Panc1 (cell line): ENCODE data around the gene MAP2K5. TPM values are rescaled to one million over a fixed set of nuclear protein-coding genes. Genes with fewer than 3 reads are reported as not detected.

Source experiments
- ATAC-seq: fragments of 200-7000 bp; cut with Tn5 transposase; 2 replicates; pipeline ENCODE4 v1.9.1; 2020; ENCODE audit warnings: mild to moderate bottlenecking, moderate library complexity
- BruUV-seq: library from RNA; stranded (reverse); fragments of 400-500 nt; replicated peaks from 2 replicates; lab custom pipeline; 2021; lab: Mats Ljungman, UMichigan
- CTCF ChIA-PET: fragments of 300-600 bp; sonication (Branson Sonifier 250); formaldehyde crosslinking; loops from one replicate; lab custom pipeline; 2022; ENCODE audit warnings: antibody characterized with exemption; lab: Charles Lee
- POLR2A ChIA-PET: fragments of 300-600 bp; sonication (Branson Sonifier 250); formaldehyde crosslinking; loops from one replicate; lab custom pipeline; 2022; ENCODE audit warnings: antibody characterized with exemption; lab: Charles Lee
- DNase-seq: peaks from one replicate; pipeline ENCODE4 v3.0.0-alpha.2; 2010; ENCODE audit warnings: low read depth, low spot score
- H3K27ac ChIP-seq: 2 replicates; pipeline ENCODE4 v1.5.1; 2011; ENCODE audit warnings: mild to moderate bottlenecking, low read length, inconsistent platforms
- H3K27me3 ChIP-seq: fragments of 200-500 bp; sonication (Bioruptor generic); 2 replicates; pipeline ENCODE4 v1.6.0; 2014; ENCODE audit warnings: low read length, inconsistent platforms; ENCODE audit not compliant: control insufficient read depth, insufficient read depth
- H3K36me3 ChIP-seq: fragments of 200-500 bp; sonication (Bioruptor generic); 2 replicates; pipeline ENCODE4 v1.5.1; 2014; ENCODE audit warnings: inconsistent platforms, mild to moderate bottlenecking, low read length, moderate library complexity; ENCODE audit not compliant: control insufficient read depth, insufficient read depth
- H3K4me1 ChIP-seq: 2 replicates; pipeline ENCODE4 v1.5.1; 2011; ENCODE audit warnings: inconsistent platforms, mild to moderate bottlenecking, low read length, moderate library complexity; ENCODE audit not compliant: control insufficient read depth, insufficient read depth
- H3K4me3 ChIP-seq, 2 experiments: 2 replicates each; pipeline ENCODE4 v1.5.1; 2011 to 2012; ENCODE audit warnings: low read depth in 2 of 2, low read length in 2 of 2, mild to moderate bottlenecking in 2 of 2, inconsistent platforms in 1 of 2, moderate library complexity in 1 of 2
- H3K9me3 ChIP-seq: fragments of 200-500 bp; sonication (Bioruptor generic); 2 replicates; pipeline ENCODE4 v1.5.1; 2014; ENCODE audit warnings: low read depth, mild to moderate bottlenecking, inconsistent platforms, low read length, moderate library complexity; ENCODE audit not compliant: control insufficient read depth, insufficient read depth
- POLR2AphosphoS5 ChIP-seq: IDR thresholded peaks from 2 replicates; pipeline ENCODE4 v1.6.1; 2012; ENCODE audit warnings: mild to moderate bottlenecking, low read depth, low read length, moderate library complexity
- SIN3A ChIP-seq: IDR thresholded peaks from 2 replicates; pipeline ENCODE4 v1.6.1; 2012; ENCODE audit warnings: low read depth, mild to moderate bottlenecking, low read length, moderate library complexity, borderline replicate concordance; ENCODE audit not compliant: insufficient read depth
- TCF7L2 ChIP-seq: IDR thresholded peaks from 2 replicates; pipeline ENCODE4 v1.6.1; 2011; ENCODE audit warnings: mild to moderate bottlenecking, low read depth, low read length, inconsistent platforms
- in situ Hi-C: cut with HindIII; loops from 2 replicates; pipeline ENCODE4 v1.10.0; 2016; ENCODE audit warnings: low sequenced_read_pairs, low pct_unique_long_range_greater_than_20kb
- intact Hi-C: fragments of 100-400 bp; cut with micrococcal nuclease; formaldehyde crosslinking; loops from one replicate; pipeline ENCODE4 v1.10.0; 2022; ENCODE audit not compliant: unreplicated experiment
- total RNA-seq: library from RNA; stranded (reverse); gene quantifications from one replicate; pipeline ENCODE4 v1.2.1, GENCODE V29; 2021; ENCODE audit not compliant: unreplicated experiment
- TF ChIP-seq, protein P1 (sequence below), 2 experiments: IDR thresholded peaks; 2 replicates each; pipeline ENCODE4 v1.6.1; 2011 to 2012; ENCODE audit warnings: low read depth in 2 of 2, control low read depth in 1 of 2, low read length in 1 of 2, mild to moderate bottlenecking in 1 of 2, moderate library complexity in 1 of 2; ENCODE audit not compliant: insufficient read depth in 1 of 2
- TF ChIP-seq, protein P2 (sequence below): fragments of 450-650 bp; IDR thresholded peaks from 2 replicates; pipeline ENCODE4 v1.5.1; 2017; ENCODE audit warnings: mild to moderate bottlenecking

Gene MAP2K5
- total RNA-seq, 1 experiment from 2014 or later: 18.3 TPM

DNA sequence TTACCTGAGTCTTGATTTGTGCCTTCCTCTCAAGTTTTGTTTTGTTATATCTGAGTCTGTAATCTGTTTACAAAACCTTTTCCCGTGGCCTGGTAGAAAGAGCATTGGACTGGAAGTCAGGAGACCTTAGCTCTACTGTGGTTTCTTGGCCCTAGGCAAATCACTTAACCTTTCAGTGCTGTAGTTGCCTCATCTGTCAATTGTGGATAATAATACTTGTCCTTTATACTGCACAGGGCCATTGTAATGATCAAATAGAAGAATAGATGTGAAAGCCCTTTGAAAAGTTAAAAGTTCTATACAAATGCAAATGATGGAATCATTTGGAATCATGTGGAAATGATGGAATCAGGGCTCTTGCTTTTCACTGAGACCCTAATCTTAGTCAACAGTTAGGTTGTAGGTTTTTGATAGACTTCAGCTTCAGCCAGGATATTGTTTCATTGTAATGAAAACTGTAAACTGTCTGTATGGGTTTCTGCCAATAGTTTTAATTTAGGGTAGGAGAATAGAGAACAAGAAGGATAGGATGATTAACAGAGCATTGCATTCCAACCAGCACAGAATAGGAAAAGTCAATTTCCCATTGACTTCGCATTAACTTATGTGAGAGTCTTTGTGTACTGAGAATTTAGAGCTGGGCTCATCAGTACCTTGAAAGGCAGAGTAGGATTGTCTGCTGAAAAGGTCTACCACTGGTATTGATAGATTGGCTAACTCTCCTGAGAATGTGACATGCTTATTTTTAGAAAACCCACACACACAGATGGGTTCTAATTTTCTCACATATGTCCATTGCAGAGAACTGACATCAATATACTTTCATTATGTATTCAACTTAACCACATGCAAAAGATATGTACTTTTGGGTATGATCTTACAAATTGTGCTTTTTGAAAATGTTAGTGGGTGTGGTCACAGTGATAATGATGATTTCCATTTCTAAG, 21.8 kb downstream of the MAP2K5 start:
- TF ChIP-seq SIN3A: no peak
- TF ChIP-seq, protein P1, sequence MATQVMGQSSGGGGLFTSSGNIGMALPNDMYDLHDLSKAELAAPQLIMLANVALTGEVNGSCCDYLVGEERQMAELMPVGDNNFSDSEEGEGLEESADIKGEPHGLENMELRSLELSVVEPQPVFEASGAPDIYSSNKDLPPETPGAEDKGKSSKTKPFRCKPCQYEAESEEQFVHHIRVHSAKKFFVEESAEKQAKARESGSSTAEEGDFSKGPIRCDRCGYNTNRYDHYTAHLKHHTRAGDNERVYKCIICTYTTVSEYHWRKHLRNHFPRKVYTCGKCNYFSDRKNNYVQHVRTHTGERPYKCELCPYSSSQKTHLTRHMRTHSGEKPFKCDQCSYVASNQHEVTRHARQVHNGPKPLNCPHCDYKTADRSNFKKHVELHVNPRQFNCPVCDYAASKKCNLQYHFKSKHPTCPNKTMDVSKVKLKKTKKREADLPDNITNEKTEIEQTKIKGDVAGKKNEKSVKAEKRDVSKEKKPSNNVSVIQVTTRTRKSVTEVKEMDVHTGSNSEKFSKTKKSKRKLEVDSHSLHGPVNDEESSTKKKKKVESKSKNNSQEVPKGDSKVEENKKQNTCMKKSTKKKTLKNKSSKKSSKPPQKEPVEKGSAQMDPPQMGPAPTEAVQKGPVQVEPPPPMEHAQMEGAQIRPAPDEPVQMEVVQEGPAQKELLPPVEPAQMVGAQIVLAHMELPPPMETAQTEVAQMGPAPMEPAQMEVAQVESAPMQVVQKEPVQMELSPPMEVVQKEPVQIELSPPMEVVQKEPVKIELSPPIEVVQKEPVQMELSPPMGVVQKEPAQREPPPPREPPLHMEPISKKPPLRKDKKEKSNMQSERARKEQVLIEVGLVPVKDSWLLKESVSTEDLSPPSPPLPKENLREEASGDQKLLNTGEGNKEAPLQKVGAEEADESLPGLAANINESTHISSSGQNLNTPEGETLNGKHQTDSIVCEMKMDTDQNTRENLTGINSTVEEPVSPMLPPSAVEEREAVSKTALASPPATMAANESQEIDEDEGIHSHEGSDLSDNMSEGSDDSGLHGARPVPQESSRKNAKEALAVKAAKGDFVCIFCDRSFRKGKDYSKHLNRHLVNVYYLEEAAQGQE (IDR thresholded peaks at IDR 0.05; ENCODE audit: insufficient read depth in 1 of 2, low read depth in 2 of 2, low read length in 1 of 2): no peak
- TF ChIP-seq, protein P2, sequence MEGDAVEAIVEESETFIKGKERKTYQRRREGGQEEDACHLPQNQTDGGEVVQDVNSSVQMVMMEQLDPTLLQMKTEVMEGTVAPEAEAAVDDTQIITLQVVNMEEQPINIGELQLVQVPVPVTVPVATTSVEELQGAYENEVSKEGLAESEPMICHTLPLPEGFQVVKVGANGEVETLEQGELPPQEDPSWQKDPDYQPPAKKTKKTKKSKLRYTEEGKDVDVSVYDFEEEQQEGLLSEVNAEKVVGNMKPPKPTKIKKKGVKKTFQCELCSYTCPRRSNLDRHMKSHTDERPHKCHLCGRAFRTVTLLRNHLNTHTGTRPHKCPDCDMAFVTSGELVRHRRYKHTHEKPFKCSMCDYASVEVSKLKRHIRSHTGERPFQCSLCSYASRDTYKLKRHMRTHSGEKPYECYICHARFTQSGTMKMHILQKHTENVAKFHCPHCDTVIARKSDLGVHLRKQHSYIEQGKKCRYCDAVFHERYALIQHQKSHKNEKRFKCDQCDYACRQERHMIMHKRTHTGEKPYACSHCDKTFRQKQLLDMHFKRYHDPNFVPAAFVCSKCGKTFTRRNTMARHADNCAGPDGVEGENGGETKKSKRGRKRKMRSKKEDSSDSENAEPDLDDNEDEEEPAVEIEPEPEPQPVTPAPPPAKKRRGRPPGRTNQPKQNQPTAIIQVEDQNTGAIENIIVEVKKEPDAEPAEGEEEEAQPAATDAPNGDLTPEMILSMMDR: no peak
- TF ChIP-seq TCF7L2: no peak
- TF ChIP-seq POLR2AphosphoS5: no peak

GRCh38 chr15:67564968-67565345, 22.5 kb downstream of the MAP2K5 start:
- no peak for ATAC-seq
- Histone ChIP-seq H3K4me1 (no peaks in the 10 kb centered on the region), H3K27me3 (no peaks in the 10 kb centered on the region), H3K9me3 (no peaks in the 10 kb centered on the region), H3K36me3 (no peaks in the 10 kb centered on the region), H3K4me3 (no peak overlapping the region), H3K27ac (no peak overlapping the region)
- POLR2A ChIA-PET: no interaction called here
- CTCF ChIA-PET: no interaction called here
- no peak for DNase-seq
- intact Hi-C loops (no loop called here), in situ Hi-C loops (no loop called here)
- no TSS peak for BruUV-seq
- TF ChIP-seq, protein P2: no peak
- TF ChIP-seq SIN3A: no peak
- TF ChIP-seq, protein P1 (IDR thresholded peaks at IDR 0.05; ENCODE audit: insufficient read depth in 1 of 2, low read depth in 2 of 2, low read length in 1 of 2): no peak
- no peak for TF ChIP-seq TCF7L2
- TF ChIP-seq POLR2AphosphoS5: no peak

More for the DNA sequence above, 21.8 kb downstream of the MAP2K5 start:
- DNase-seq (no peak), ATAC-seq (no peak)
- no peaks in the 10 kb centered on the region for H3K9me3 ChIP-seq
- ChIA-PET POLR2A (no interaction called here), CTCF (no interaction called here)
- no peak overlapping the region for H3K27ac ChIP-seq
- no peak overlapping the region for H3K4me3 ChIP-seq
- intact Hi-C loops (no loop called here), in situ Hi-C loops (no loop called here)
- no peaks in the 10 kb centered on the region for H3K36me3 ChIP-seq
- H3K4me1 ChIP-seq: no peaks in the 10 kb centered on the region
- no peaks in the 10 kb centered on the region for H3K27me3 ChIP-seq
- no TSS peak for BruUV-seq
